Amygdala (tissue), 56 donors: ENCODE data around the gene C5orf15.
"Not testable (repeated sequence)": the region's sequence is repeated elsewhere in the genome, so short reads cannot be mapped to it uniquely, and the experiment has no call there.

ENCODE experiments used
- DNase-seq, 56 donors: peaks; one replicate each; lab custom pipeline; 2025; lab: John Stamatoyannopoulos, UW

Gene C5orf15

GRCh38 chr5:133994990-133995333 is 26.5 kb upstream of the C5orf15 start:
- DNase-seq, result no peak

DNA sequence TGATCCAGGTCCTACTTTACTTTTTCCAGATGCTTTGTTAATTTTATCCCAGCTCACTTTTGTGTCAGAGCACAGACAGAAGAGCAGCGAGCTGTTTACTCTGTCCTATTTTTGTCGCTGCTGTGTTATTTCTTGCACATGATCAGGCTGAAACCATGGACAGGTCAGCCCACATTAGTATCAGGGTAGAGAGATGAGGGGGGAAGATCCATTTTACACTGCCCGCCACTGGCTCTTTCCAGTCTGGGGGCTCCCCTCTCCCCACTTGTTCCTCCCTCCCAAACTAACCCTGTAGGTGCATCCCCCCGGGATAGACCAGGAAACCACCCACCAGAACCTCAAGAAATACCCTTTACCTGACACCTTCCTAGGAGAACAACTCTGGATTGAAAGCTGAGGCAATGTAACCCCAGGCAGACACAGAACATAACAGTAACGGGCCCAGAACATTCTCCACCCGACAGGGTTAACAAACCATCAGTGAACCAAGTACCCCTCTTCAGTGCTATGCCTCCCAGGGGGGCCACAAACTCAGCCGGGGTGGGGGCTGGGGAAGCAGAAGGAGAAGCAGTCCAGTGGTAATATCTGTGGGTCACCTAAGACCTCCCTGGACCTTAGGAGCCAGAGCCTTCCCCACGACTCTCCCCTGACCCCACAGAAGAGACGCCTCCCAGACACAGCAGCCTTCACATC is 26.0 kb upstream of the C5orf15 start:
- DNase-seq, result no peak

DNA sequence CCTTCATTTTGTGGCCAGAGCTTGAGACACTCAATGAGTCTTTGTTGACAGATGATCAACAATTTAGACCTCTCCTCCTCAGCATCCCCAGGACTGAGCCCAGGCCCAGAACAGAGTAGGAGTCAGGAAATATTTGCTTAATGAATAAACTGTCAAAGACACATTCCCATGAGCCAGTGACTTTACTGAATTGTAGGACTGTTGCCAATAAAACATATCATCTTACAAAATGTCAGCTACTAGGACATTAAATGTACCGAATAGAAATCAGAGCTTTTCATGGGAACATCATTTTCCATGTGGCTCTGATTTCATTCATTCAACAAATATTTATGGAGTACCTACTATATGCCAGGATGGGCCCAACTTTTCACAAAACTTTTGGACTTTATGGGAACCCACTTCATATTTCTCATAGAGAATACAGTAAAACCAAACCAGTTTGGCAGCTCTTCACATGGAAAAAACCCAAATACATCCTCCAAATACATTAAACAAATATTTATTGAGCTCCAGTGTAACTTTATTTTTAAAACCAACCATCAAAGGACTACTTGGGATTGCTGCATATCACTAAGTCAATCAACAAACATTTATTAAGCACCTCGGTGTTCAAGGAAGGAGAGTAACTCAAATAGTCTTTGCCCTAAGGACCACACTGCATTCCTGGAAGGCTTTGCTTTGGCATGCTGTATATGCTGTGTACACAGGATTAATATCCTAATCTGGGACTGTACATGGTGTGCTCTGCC is 24.9 kb upstream of the C5orf15 start:
- no peak for DNase-seq

- peak in 18 of 56 donors; percentile 19 to 47 (median 31) for DNase-seq
Observed at GRCh38 chr5:133992429-133993155, 24.2 kb upstream of the C5orf15 start.

DNA sequence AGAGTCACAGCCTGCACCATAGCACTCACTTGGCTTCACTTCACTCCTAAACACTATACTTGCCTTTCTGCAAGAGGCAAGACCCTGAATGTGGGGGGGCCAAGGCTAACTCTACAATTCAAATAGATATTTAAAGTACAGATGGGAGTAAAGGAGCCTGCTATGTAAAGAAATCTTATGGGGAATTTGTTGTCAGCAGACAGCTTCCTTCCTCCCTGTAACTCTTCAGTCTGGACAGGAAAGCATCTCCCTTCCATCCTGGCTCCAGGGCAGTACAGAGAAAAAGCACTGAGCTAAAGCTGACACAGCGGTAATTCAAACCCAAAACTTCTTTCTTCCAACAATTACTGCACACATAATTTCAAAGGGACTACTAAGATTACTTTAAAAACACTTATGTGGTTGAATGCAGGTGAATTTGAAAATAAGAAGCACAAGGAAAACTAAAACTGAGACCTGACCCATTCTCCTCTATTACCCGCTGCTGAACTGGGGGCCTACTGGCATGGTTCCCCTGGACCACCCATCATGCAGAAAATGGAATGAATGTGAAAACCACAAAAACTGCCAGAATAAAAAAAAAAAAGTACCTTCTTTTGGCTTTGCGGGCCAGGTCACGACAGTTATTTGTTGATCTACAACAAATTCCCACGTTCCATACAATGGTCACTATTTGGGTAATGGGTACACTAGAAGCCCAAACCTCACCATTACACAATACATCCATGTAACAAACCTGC is 22.9 kb upstream of the C5orf15 start:
- DNase-seq, result no peak

- DNase-seq, result no peak
Observed at GRCh38 chr5:133990396-133990795, 22.0 kb upstream of the C5orf15 start.

GRCh38 chr5:133985540-133986180 is 17.2 kb upstream of the C5orf15 start:
- no peak for DNase-seq

DNA sequence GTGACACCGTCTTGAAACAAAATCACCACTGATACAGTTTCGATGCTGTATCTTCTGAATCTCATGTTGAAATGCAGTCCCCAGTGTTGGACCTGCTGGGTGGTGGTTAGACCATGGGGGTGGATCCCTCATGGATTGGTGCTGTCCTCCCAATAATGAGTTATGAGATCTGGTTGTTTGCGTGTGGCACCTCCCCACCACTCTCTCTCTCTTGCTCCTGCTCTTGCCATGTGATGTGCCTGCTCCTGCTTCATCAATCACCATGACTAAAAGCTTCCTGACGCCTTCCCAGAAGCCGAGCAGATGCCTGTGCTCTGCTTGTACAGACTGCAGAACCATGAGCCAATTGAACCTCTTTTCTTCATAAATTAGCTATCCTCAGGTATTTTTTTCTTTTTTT is 15.2 kb upstream of the C5orf15 start:
- DNase-seq, result no peak

DNA sequence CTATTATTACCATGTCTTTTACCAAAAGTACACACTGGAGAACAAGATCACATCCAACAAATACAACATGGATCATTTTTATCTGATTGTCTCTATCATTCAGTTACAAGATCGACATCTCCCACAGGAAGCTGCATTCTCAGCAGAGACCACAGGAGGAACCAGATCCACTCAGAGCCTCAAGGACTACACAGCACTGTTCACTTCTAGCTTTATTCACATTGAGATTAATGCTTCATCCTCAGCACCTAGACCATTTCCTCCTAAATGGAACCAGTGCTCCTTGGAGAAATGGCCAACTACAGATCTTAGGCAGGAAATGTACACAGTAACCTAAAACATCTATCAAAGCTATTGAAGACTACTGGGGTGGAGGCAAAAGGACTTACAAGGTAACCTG is 13.3 kb upstream of the C5orf15 start:
- no peak for DNase-seq

DNA sequence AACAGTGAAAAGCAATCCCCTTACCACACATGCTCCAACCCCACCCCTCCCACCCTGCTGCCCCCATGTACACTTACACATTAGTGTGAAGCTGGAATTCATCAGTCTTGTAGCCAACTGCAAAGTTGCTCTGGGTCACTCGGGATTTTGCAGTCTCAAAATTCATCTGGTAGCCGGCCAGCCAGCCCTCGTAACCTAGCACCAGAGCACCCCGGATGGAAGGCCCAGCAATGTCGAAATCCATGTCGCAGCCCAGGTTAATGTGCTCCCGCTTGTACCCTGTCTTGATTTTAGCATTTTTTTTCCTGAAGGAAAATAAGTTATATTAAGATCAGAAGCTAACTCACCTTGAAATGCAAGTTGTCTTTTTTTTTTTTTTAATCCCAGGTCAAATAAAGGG is 12.2 kb upstream of the C5orf15 start:
- DNase-seq, result no peak

DNA sequence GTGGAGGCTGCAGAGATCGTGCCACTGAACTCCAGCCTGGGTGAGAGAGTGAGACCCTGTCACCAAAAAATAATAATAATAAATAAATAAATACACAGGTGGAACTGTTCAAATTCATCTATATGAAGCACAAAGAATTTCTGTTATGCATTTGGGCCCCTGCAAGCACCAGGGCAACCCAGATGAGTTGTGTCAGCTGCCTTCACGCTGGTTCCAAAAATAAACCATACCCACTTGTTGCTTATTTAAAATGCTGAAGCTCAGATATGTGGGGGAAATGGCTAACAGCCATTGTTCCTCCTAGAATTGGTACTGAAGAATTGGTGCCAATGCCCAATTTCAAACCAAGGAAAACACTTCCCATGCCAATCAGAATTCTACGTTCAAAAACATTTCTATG is 10.5 kb upstream of the C5orf15 start:
- no peak for DNase-seq

- no peak for DNase-seq
Observed at GRCh38 chr5:133977858-133978257, 9.4 kb upstream of the C5orf15 start.

DNA sequence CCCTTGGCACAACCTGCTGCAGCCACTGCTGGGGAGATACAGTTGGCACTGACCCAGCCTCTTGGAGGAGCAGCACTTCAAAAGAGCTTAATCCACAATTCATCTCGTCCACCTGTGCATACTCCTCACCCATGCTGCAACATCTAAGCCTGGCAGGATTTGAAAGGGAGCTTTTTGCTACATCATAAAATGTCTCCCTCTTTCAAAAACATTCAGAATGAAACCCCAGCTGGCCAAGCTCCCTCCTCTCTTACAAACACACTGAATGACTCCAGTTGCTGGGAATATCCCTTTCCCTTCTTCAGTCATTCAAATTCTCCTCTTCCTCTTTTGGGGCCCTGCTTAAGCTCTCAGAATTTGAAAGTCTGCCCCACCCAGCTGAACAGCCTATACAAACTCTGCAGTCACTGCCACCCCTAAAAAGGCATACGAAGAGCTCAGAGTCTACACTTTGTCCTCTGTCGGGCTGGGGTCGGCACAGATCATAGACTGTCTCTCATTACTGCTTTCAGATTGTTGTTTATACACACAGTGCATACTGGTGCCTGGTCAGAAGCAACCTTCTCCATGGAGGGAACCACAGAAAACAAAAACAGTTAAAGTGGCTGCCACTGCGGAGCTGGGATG is 8.8 kb upstream of the C5orf15 start:
- DNase-seq, result no peak

- DNase-seq, result not testable (repeated sequence)
Observed at GRCh38 chr5:133975546-133975945, 7.1 kb upstream of the C5orf15 start.

- DNase-seq, result no peak
Observed at GRCh38 chr5:133974142-133974541, 5.7 kb upstream of the C5orf15 start.

DNA sequence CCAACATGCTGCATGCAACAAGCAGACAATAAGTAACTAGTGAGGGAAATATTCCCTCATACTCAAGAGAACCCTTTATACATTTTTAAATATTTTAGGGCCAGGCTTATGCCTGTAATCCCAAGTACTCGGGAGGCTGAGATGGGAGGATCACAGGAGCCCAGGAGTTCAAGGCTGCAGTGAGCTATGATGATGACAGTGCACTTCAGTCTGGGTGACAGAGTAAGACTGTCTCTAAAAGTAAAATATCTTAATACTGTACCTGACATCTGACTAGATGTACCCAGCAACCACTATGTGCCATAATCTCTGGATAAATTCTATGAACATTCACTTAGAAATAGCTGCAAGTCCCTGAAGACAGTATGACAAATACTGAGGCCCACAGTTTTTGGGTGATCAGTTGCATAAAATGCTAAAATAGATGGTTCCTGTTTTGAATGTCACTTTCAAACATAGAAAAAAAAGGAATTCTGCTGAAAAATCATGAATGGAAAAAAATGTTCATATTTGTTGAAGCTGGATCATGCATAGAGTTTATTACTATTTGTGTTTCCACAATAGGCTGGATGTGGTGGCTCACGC is 2.0 kb upstream of the C5orf15 start:
- no peak for DNase-seq

DNA sequence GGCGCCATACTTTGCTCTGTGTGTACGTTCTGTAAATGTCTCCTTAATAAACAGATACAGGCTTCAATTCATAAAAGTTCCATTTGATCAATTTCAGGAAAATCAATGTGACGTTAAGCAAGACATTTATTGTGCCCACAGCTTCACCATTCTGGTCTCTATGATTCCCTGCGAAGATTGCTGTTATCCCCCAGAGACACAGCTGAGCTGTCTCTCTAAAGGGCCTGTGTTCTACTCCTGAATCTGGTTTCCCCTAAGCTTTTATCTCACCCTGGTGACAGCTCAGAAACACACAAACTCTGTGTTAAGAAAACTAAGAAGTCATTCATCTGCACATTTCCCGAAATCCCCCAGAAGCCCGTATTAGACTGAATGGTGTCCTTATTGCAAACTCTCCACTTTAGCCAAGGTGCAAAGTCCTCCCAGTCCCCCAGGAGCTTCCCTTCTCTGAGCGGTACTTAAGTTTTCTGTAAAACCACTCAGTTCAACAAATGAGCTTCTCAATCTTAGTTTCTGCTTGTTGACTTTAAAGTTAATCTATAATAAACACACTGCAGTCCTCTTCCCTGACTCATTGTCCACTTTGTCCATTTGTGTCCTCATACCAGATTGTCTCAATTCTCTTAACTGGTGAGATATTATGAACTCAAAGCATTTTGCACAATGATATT is 1.4 kb upstream of the C5orf15 start:
- peak in 1 of 56 donors; percentile 12 for DNase-seq

DNA sequence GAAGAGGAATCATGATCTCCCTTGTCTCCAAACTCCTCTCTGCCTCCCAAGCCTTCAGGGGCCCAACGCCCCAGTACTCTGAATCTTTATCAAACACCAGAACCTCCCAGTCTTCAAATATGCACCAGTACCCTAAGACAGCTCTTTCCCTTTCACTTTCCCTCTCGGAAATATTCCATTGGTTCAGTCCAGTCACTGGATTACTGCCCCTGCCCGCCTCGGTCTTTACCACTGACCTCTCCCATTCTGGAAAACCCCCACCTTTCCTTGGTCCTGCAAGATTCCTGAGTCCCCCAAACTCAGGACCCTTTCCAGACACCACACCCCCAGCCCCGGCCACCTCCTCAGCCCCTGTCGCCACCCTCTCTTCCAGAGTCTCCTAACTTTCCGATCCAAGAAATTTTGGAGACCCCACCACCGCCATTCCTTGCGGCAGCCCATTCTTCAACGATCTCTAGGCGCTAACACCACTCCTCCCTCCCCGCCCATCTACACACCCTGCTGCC is 674 bp downstream of the C5orf15 start:
- DNase-seq, result no peak

GRCh38 chr5:133967124-133967523 is 1.3 kb downstream of the C5orf15 start:
- DNase-seq, result no peak
